Mammary epithelial cell (primary cell): ENCODE data around the gene FASTKD1.

ENCODE experiments used
- CTCF ChIP-seq, 2 donors: IDR thresholded peaks in 1 of 2; conservative IDR thresholded peaks in 1 of 2; 2 replicates each; pipeline ENCODE4 v1.5.1; 2011 to 2012; ENCODE audit warnings: inconsistent platforms in 2 of 2, low read length in 2 of 2, mild to moderate bottlenecking in 2 of 2, control low read depth in 1 of 2, low read depth in 1 of 2; ENCODE audit not compliant: insufficient read depth in 1 of 2; ENCODE audit errors: extremely low read depth in 1 of 2
- EZH2 ChIP-seq: IDR thresholded peaks from 2 replicates; pipeline ENCODE4 v1.6.1; 2012; ENCODE audit warnings: low read length, inconsistent platforms, borderline replicate concordance

- TF ChIP-seq CTCF (conservative IDR thresholded peaks at IDR 0.05 in 1 of 2, IDR thresholded peaks at IDR 0.05 in 1 of 2; ENCODE audit: extremely low read depth in 1 of 2, insufficient read depth in 1 of 2, low read depth in 1 of 2, low read length in 2 of 2), result no peak
- no peak for TF ChIP-seq EZH2
These were observed 272 bp upstream of the FASTKD1 start for GRCh38 chr2:169573974-169574299.
